Inflammatory macrophage treated with lipopolysaccharide for 1 hour (primary cell): ENCODE measurements around the gene FGB.

ENCODE experiments used
- DNase-seq, 2 donors: peaks; one replicate each; pipeline ENCODE4 v3.0.0-alpha.2; 2020 to 2022

Gene FGB

GRCh38 chr4:154562697-154563254 lies at the start of gene FGB:
FGB (plus strand) TSS chr4:154563011; CDS start chr4:154563019, 8 bp downstream.
- no peak for DNase-seq

- peak in 1 of 2 donors; percentile 4 for DNase-seq
Observed at GRCh38 chr4:154516318-154517029, 46.3 kb upstream of the FGB start.

DNA sequence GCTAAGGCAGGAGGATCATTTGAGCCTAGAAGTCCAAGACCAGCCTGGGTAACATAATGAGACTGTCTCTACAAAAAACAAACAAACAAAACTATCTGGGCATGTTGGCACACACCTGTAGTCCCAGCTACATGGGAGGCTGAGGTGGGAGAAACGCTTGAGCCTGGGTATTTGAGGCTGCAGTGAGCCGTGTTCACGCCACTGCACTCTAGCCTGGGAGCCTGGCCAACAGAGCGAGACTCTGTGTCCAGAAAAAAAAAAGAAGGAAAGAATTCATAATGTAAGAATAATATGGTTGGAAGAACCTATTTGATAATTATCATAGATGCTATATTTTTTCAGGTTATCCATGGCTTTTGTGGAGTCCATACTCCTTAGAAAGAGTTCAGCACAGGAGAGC lies 45.2 kb upstream of the FGB start:
- no peak for DNase-seq

GRCh38 chr4:154519214-154519613 lies 43.6 kb upstream of the FGB start:
- no peak for DNase-seq

DNA sequence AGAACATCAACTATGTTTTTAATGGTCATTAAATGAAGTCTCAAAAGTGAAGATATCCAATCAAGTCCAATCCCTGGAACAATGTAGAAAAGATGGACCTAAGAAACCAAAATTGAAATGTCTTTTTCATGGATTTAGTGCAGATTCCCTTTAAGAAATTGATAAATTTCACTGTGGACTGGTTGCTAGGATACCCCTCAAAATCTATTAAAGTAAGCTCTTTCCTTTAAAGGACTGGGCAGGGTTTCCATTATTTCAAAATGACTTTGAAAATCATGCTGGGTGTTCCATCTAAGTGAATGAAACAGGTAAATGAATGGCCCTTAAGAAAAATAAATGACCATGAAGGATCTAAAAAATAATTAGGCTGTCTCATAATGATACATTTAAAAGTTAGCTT lies 41.2 kb upstream of the FGB start:
- DNase-seq, result no peak

- DNase-seq, result no peak
Observed at GRCh38 chr4:154526151-154526550, 36.7 kb upstream of the FGB start.

- no peak for DNase-seq
Observed at GRCh38 chr4:154527308-154527707, 35.5 kb upstream of the FGB start.

GRCh38 chr4:154528869-154529268 lies 33.9 kb upstream of the FGB start:
- DNase-seq, result peak in 1 of 2 donors; percentile 15

GRCh38 chr4:154529728-154530519 lies 32.9 kb upstream of the FGB start:
- no peak for DNase-seq

GRCh38 chr4:154534296-154534695 lies 28.5 kb upstream of the FGB start:
- no peak for DNase-seq

GRCh38 chr4:154542271-154542879 lies 20.4 kb upstream of the FGB start:
- no peak for DNase-seq

GRCh38 chr4:154545689-154546088 lies 17.1 kb upstream of the FGB start:
- no peak for DNase-seq

- peak; percentile 93 to 98 for DNase-seq
Observed at GRCh38 chr4:154549894-154550790, 12.7 kb upstream of the FGB start, which contains the start of gene PLRG1. PLRG1 (minus strand) TSS chr4:154550400; CDS start chr4:154550308, 92 bp downstream.

DNA sequence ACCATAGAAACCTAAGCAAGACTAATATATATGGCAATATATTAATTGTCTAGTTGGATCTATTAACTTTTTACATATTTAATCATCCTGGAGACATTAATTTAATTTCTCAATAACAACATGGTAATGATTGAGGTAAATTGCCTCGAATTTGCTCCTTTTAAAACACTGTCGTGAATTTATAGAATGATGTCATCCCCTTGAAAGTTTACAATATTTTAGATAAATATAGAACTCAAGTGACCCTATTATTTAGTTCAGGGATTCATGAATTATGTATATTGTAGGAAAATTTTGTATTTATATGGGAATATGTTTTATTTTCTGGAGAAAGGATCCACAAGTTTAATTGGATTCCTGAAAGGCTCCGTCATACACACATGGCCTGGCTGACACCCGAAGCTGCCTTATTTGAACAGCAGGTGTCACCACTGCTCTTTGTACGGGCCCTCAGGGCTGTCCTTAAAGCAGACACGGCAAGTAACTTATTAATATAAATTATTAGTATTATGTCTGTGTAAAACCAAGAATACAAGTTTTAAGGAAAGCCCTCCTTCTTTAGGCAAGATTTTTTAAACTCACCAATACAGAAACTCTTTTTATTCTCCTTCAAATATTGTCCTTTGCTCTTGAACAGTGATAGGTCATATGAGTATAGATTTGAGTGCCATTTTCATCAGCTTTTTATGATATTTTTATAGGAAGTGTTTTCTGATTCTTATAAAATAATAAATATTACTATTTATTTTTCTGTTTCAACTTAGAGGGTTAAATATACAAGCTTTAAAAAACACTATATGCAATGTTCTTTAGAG lies 10.7 kb upstream of the FGB start:
- DNase-seq, result peak; percentile 52 to 81

GRCh38 chr4:154559141-154559493 lies 3.7 kb upstream of the FGB start:
- no peak for DNase-seq

- peak; percentile 15 to 52 for DNase-seq
Observed at GRCh38 chr4:154559494-154560418, 3.1 kb upstream of the FGB start.

DNA sequence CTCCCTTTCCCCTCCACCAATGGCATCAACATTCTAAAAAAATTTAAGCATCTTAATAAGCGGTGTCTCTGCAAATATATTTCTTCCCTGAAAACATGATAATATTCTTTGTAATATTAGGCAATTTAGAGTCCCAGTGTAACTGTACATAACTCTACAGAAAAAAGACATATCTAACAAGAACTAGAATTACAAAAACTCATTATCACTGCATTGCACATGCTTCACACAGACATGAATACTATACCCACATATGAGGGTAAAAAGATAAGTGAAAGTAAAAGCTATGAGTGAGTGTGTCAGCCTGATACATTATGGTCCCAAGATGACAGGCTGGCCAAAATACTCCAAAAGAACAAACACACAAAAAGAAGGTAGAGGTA lies 2.4 kb upstream of the FGB start:
- DNase-seq, result no peak

GRCh38 chr4:154560824-154561231 lies 2.0 kb upstream of the FGB start:
- no peak for DNase-seq

DNA sequence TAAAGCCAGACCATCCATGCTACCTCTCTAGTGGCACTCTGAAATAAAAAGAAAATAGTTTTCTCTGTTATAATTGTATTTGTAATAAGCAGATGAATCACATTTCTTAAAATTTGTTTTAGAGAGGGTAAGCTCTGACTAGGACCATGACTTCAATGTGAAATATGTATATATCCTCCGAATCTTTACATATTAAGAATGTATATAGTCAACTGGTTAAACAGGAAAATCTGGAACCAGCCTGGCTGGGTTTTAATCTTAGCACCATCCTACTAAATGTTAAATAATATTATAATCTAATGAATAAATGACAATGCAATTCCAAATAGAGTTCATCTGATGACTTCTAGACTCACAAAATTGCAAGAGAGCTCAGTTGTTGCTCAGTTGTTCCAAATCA lies 1.5 kb downstream of the FGB start:
- DNase-seq, result no peak

- no peak for DNase-seq
Observed at GRCh38 chr4:154565704-154566103, 2.9 kb downstream of the FGB start.
